Measurements from ENCODE around the gene INPP5D.

The INPP5D gene

DNA sequence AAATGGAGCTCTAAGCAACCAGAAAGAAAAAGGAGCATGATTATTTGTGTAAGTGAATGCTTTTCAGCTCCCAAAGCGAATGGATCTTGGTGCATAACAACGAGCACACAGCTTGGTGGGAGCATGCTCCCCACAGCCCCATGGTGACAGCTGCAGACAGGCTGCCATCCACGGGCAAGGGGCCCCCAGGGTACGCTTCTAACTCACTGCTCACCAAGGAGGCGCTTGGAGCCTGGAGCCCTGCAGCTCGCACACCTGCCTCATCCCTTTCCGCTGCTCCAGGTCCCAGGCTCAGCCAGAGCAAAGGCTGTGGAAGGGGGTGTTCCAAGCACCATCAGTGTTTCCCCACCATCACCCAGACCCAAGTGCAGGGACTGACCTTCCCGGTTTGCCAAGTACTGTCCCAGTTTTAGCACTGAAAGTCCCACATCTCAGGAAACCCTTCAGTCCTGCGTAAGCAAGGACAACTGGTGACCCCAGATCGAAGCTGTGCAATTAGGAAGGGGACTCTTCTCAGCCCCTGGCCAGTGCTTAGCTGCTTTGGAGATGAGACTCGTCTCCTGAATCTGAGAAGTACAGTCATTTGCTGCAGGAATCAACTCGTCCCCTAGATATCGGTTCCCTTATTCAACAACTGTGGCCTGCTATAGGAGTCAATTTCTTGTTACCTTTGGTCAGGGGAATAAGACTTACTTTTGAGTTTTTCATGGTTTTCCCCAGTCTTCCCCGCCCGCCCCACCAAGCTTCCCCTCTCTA, 141.3 kb downstream of the INPP5D start:
- no peak for TF ChIP-seq GATA2 (IDR thresholded peaks at IDR 0.05; ENCODE audit: low read depth, low read length)
- TF ChIP-seq GATA3 (IDR thresholded peaks at IDR 0.05; ENCODE audit: low read depth, low read length): no peak

- TF ChIP-seq GATA3 (IDR thresholded peaks at IDR 0.05; ENCODE audit: low read depth, low read length) (no peak), GATA2 (IDR thresholded peaks at IDR 0.05; ENCODE audit: low read depth, low read length) (no peak)
These were observed 142.4 kb downstream of the INPP5D start for GRCh38 chr2:233202531-233202944.

GRCh38 chr2:233203060-233203459, 142.9 kb downstream of the INPP5D start:
- TF ChIP-seq GATA2 (IDR thresholded peaks at IDR 0.05; ENCODE audit: low read depth, low read length): no peak
- no peak for TF ChIP-seq GATA3 (IDR thresholded peaks at IDR 0.05; ENCODE audit: low read depth, low read length)

- TF ChIP-seq GATA3 (IDR thresholded peaks at IDR 0.05; ENCODE audit: low read depth, low read length) (no peak), GATA2 (IDR thresholded peaks at IDR 0.05; ENCODE audit: low read depth, low read length) (no peak)
These were observed 144.3 kb downstream of the INPP5D start for GRCh38 chr2:233204286-233204936.

GRCh38 chr2:233208382-233209116, 148.4 kb downstream of the INPP5D start:
- TF ChIP-seq GATA3 (IDR thresholded peaks at IDR 0.05; ENCODE audit: low read depth, low read length) (no peak), GATA2 (IDR thresholded peaks at IDR 0.05; ENCODE audit: low read depth, low read length) (no peak)

DNA sequence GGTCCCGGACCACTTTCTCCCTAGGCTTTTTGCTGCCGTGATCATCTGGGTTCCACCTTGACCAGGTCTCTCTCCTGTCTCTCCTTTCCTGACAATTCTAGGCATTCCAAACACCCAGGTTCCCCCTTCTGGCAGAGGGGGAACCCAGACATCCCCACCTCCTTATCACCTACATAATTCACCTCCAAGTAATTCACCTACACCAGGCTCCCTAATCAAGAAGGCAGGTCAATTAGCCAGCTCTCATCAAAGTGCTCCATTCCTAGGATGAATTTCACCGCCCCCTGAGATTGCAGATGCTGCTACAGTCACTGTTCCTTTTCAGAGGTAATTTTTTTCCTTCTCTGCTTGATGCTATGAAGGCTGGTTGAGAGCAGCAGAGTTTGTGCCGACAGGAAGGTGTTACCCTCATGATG, 149.0 kb downstream of the INPP5D start:
- TF ChIP-seq GATA2 (IDR thresholded peaks at IDR 0.05; ENCODE audit: low read depth, low read length) (no peak), GATA3 (IDR thresholded peaks at IDR 0.05; ENCODE audit: low read depth, low read length) (no peak)

- TF ChIP-seq GATA3 (IDR thresholded peaks at IDR 0.05; ENCODE audit: low read depth, low read length) (no peak), GATA2 (IDR thresholded peaks at IDR 0.05; ENCODE audit: low read depth, low read length) (no peak)
These were observed 149.5 kb downstream of the INPP5D start for GRCh38 chr2:233209533-233210171.

GRCh38 chr2:233210281-233210680, 150.1 kb downstream of the INPP5D start:
- no peak for TF ChIP-seq GATA3 (IDR thresholded peaks at IDR 0.05; ENCODE audit: low read depth, low read length)
- no peak for TF ChIP-seq GATA2 (IDR thresholded peaks at IDR 0.05; ENCODE audit: low read depth, low read length)

DNA sequence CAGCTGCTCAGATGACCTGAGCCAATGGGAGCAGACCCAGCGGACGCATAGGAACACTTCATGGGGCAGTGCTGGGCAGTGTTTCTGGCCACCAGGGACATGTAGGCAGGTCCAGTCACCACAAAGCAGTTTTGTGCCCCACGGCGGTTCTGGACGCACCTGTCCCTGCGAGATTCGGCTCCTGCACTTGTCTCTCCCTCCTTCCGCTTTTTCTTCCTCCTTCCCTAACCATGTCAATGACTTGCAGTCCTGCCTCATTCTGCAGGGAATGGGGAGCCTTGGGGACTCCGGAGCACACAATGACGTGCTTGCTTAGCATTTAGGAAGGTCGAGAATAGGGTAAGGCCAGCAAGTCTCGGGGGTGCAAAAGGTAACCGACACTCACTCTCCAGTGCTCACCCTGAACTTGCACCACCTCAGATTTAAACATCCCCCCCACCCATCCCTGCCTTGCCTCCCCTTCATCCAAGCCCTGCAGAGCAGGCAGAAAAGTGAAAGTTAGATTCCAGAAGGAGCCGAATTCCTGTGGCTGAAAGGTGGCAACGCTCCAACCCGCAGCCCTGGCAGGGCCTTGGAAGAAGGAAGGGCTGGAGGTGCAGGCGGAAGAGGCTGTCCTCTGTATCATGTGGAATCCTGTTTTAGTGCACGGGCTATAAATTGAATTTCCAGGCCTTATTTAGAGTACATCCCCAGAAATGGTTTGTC, 150.9 kb downstream of the INPP5D start:
- TF ChIP-seq GATA3 (IDR thresholded peaks at IDR 0.05; ENCODE audit: low read depth, low read length) (no peak), GATA2 (IDR thresholded peaks at IDR 0.05; ENCODE audit: low read depth, low read length) (no peak)

GRCh38 chr2:233211548-233211895, 151.4 kb downstream of the INPP5D start:
- TF ChIP-seq GATA3 (IDR thresholded peaks at IDR 0.05; ENCODE audit: low read depth, low read length) (no peak), GATA2 (IDR thresholded peaks at IDR 0.05; ENCODE audit: low read depth, low read length) (no peak)

- TF ChIP-seq GATA3 (IDR thresholded peaks at IDR 0.05; ENCODE audit: low read depth, low read length) (no peak), GATA2 (IDR thresholded peaks at IDR 0.05; ENCODE audit: low read depth, low read length) (no peak)
These were observed 152.9 kb downstream of the INPP5D start for GRCh38 chr2:233213011-233213410.

DNA sequence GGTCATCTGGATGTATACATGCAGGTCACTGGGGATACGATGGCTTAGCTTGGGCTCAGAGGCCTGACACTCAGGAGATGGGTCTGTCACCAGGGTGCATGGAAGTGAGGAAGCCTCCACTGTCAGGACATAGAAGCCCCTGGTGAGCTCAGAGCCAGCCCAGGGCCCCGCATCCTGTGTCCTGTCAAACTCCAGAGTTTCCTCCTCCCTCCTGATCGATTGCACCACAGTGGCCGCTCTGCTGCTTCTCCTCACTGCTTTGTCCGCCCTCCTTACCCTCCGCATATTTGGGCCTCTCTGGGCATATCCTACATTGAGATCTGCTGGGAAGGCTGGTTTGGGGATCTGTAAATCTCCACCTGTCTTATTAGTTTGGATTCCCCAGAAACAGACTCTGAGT, 153.8 kb downstream of the INPP5D start:
- TF ChIP-seq GATA2 (IDR thresholded peaks at IDR 0.05; ENCODE audit: low read depth, low read length): no peak
- TF ChIP-seq GATA3 (IDR thresholded peaks at IDR 0.05; ENCODE audit: low read depth, low read length): no peak

GRCh38 chr2:233217892-233218377, 157.8 kb downstream of the INPP5D start:
- TF ChIP-seq GATA2 (IDR thresholded peaks at IDR 0.05; ENCODE audit: low read depth, low read length) (no peak), GATA3 (IDR thresholded peaks at IDR 0.05; ENCODE audit: low read depth, low read length) (no peak)

Measured in SH-SY5Y (cell line).